ENCODE measurements around the gene CORO2B. TPM values are rescaled to one million over a fixed set of nuclear protein-coding genes. Genes with fewer than 3 reads are reported as not detected.

CORO2B gene
- total and polyA plus RNA-seq, 9 of the 15 experiments (the other 6 are each of a cell fraction or from before 2014, with no cell fraction given) = not detected

- TF ChIP-seq, protein P1, sequence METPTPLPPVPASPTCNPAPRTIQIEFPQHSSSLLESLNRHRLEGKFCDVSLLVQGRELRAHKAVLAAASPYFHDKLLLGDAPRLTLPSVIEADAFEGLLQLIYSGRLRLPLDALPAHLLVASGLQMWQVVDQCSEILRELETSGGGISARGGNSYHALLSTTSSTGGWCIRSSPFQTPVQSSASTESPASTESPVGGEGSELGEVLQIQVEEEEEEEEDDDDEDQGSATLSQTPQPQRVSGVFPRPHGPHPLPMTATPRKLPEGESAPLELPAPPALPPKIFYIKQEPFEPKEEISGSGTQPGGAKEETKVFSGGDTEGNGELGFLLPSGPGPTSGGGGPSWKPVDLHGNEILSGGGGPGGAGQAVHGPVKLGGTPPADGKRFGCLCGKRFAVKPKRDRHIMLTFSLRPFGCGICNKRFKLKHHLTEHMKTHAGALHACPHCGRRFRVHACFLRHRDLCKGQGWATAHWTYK (CRISPR knock-in tag; IDR thresholded peaks at IDR 0.05) = no peak
- TF ChIP-seq RAD21 (CRISPR knock-in tag; conservative IDR thresholded peaks at IDR 0.05 in 1 of 2, IDR thresholded peaks at IDR 0.05 in 1 of 2) (no peak), TAL1 (IDR thresholded peaks at IDR 0.05) (peak; percentile 33; the same call in 1 of the 2 replicates), ZNF316 (IDR thresholded peaks at IDR 0.05) (peak; percentile 45), UBTF (IDR thresholded peaks at IDR 0.05; ENCODE audit: borderline replicate concordance in 1 of 2, low read depth in 2 of 2, low read length in 2 of 2) (no peak), SREBF2 (CRISPR knock-in tag; IDR thresholded peaks at IDR 0.05) (no peak), SP2 (IDR thresholded peaks at IDR 0.05; ENCODE audit: extremely low read depth, low read depth, low read length, poor library complexity, severe bottlenecking) (no peak), FOXA1 (IDR thresholded peaks at IDR 0.05; ENCODE audit: borderline replicate concordance) (no peak), ZNF589 (CRISPR knock-in tag; IDR thresholded peaks at IDR 0.05; ENCODE audit: low read depth) (no peak), SNRNP70 (optimal IDR thresholded peaks at IDR 0.05; ENCODE audit: low read depth, low read length) (no peak), TAF9B (IDR thresholded peaks at IDR 0.05; ENCODE audit: partially characterized antibody) (no peak), JUN (IDR thresholded peaks at IDR 0.05; ENCODE audit: borderline replicate concordance, low read depth, low read length) (no peak), JUN (CRISPR knock-in tag; IDR thresholded peaks at IDR 0.05; ENCODE audit: borderline replicate concordance) (no peak), ZC3H4 (CRISPR knock-in tag; IDR thresholded peaks at IDR 0.05; ENCODE audit: borderline replicate concordance) (no peak), PURB (CRISPR knock-in tag; IDR thresholded peaks at IDR 0.05; ENCODE audit: low read depth) (no peak), ELF2 (CRISPR knock-in tag; IDR thresholded peaks at IDR 0.05) (no peak), DEAF1 (CRISPR knock-in tag; IDR thresholded peaks at IDR 0.05) (no peak), TRIM24 (IDR thresholded peaks at IDR 0.05) (no peak), SMAD4 (CRISPR knock-in tag; conservative IDR thresholded peaks at IDR 0.05) (no peak), NELFE (IDR thresholded peaks at IDR 0.05; ENCODE audit: insufficient read depth, insufficient read length) (no peak), ZNF146 (CRISPR knock-in tag; IDR thresholded peaks at IDR 0.05; ENCODE audit: unreplicated experiment) (no peak), TCFL5 (CRISPR knock-in tag; conservative IDR thresholded peaks at IDR 0.05) (no peak)
- TF ChIP-seq, protein P2, sequence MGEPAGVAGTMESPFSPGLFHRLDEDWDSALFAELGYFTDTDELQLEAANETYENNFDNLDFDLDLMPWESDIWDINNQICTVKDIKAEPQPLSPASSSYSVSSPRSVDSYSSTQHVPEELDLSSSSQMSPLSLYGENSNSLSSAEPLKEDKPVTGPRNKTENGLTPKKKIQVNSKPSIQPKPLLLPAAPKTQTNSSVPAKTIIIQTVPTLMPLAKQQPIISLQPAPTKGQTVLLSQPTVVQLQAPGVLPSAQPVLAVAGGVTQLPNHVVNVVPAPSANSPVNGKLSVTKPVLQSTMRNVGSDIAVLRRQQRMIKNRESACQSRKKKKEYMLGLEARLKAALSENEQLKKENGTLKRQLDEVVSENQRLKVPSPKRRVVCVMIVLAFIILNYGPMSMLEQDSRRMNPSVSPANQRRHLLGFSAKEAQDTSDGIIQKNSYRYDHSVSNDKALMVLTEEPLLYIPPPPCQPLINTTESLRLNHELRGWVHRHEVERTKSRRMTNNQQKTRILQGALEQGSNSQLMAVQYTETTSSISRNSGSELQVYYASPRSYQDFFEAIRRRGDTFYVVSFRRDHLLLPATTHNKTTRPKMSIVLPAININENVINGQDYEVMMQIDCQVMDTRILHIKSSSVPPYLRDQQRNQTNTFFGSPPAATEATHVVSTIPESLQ (CRISPR knock-in tag; IDR thresholded peaks at IDR 0.05) = no peak
Observed at GRCh38 chr15:68734352-68734751, 155.6 kb downstream of the CORO2B start (continued).

Measured in K562 (cell line).